Smooth muscle cell (in vitro differentiated cells): ENCODE data around the gene MAT1A. TPM values are rescaled to one million over a fixed set of nuclear protein-coding genes. Genes with fewer than 3 reads are reported as not detected.
"Not testable (repeated sequence)": the region's sequence is repeated elsewhere in the genome, so short reads cannot be mapped to it uniquely, and the experiment has no call there.

Source experiments
- DNase-seq: peaks from one replicate; lab custom pipeline; 2025; ENCODE audit not compliant: unreplicated experiment; lab: John Stamatoyannopoulos, UW
- H2AFZ ChIP-seq: fragments of 200-600 bp; sonication (generic); 2 replicates; pipeline ENCODE4 v1.6.0; 2016; ENCODE audit warnings: antibody characterized with exemption, low read depth, mild to moderate bottlenecking
- H3F3A ChIP-seq: fragments of 200-600 bp; sonication (generic); 2 replicates; pipeline ENCODE4 v1.6.0; 2017; ENCODE audit warnings: antibody characterized with exemption, low read depth
- H3K27ac ChIP-seq: fragments of 200-600 bp; sonication (generic); 2 replicates; pipeline ENCODE4 v1.5.1; 2016; ENCODE audit warnings: low read depth, mild to moderate bottlenecking
- H3K27me3 ChIP-seq: fragments of 200-600 bp; sonication (generic); 2 replicates; pipeline ENCODE4 v1.6.1; 2016; ENCODE audit warnings: low read depth, mild to moderate bottlenecking
- H3K36me3 ChIP-seq: fragments of 200-600 bp; sonication (generic); 2 replicates; pipeline ENCODE4 v1.5.1; 2016; ENCODE audit warnings: low read depth
- H3K4me1 ChIP-seq: fragments of 200-600 bp; sonication (generic); 2 replicates; pipeline ENCODE4 v1.5.1; 2016; ENCODE audit warnings: low read depth
- H3K4me2 ChIP-seq: fragments of 200-600 bp; sonication (generic); 2 replicates; pipeline ENCODE4 v1.6.0; 2016; ENCODE audit warnings: mild to moderate bottlenecking
- H3K4me3 ChIP-seq: fragments of 200-600 bp; sonication (generic); 2 replicates; pipeline ENCODE4 v1.5.1; 2016; ENCODE audit warnings: mild to moderate bottlenecking
- H3K79me2 ChIP-seq: fragments of 200-600 bp; sonication (generic); 2 replicates; pipeline ENCODE4 v1.6.0; 2016; ENCODE audit warnings: low read depth, mild to moderate bottlenecking
- H3K9ac ChIP-seq: fragments of 200-600 bp; sonication (generic); 2 replicates; pipeline ENCODE4 v1.6.0; 2016; ENCODE audit warnings: low read depth
- H3K9me3 ChIP-seq: fragments of 200-600 bp; sonication (generic); replicated peaks from 2 replicates; pipeline ENCODE4 v1.5.1; 2016; ENCODE audit warnings: low read depth
- H4K20me1 ChIP-seq: fragments of 200-600 bp; sonication (generic); 2 replicates; pipeline ENCODE4 v1.6.0; 2016; ENCODE audit warnings: low read depth
- CTCF ChIP-seq: fragments of 200-600 bp; sonication (generic); IDR thresholded peaks from 2 replicates; pipeline ENCODE4 v1.5.1; 2017; ENCODE audit warnings: borderline replicate concordance, mild to moderate bottlenecking, antibody characterized with exemption; ENCODE audit not compliant: insufficient read depth, poor library complexity, severe bottlenecking
- WGBS: methylation state at CpG from one replicate; pipeline ENCODE4 v1.1.7; 2016; ENCODE audit warnings: low lambda C conversion rate; 5-methylcytosine and 5-hydroxymethylcytosine counted together
- polyA plus RNA-seq: library from polyadenylated mRNA; unstranded; fragments of >200 nt; fragmentation: Nextera tagmentation; extraction: Ambion mirVana; gene quantifications from 2 replicates; pipeline ENCODE4 v1.2.1, GENCODE V29; 2016
- total RNA-seq: library from RNA; depleted of rRNA; stranded (reverse); fragments of >200 nt; gene quantifications from 2 replicates; pipeline ENCODE4 v1.2.3, GENCODE V29; 2014

MAT1A gene
- total and polyA plus RNA-seq, 2 experiments from 2014 or later: 0.09 TPM; not detected in 1

GRCh38 chr10:80253266-80253962, 36.0 kb downstream of the MAT1A start:
- Histone ChIP-seq H2AFZ (no peak overlapping the region), H3K27me3 (no peaks in the 10 kb centered on the region), H3K9ac (no peak overlapping the region), H3K79me2 (no peaks in the 10 kb centered on the region), H3K4me3 (no peak overlapping the region), H3K9me3 (no peaks in the 10 kb centered on the region), H4K20me1 (no peaks in the 10 kb centered on the region), H3F3A (no peaks in the 10 kb centered on the region), H3K4me2 (no peak overlapping the region), H3K36me3 (no peaks in the 10 kb centered on the region), H3K27ac (no peak overlapping the region), H3K4me1 (no peaks in the 10 kb centered on the region)
- no peak for DNase-seq
- WGBS: 91% methylated on average over 5 of the region's 5 CpGs
- TF ChIP-seq CTCF: no peak

DNA sequence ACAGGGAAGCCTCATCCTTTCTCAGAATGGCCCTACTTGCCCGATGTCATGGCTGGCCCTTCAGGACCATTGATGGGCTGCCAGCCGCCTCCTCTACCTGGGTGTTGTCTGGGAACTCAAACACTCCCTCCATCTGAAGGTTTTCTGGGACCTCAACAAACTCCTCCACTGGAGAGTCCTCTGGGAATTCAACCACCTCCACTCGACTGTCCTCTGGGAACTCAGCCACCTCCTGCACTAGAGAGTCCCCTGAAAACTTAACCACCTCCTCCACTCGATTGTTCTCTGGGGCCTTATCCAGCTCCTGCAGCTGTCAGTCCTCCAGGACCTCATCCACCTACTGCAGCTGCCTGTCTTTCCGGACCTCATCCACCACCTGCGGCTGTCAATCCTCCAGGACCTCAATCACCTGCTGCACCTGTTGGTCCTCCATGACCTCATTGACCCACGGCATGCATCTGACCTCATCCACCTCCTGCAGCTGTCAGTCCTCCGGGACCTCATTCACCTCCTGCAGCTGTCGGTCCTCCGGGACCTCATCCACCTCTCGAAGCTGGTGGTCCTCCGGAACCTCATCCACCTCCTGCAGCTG, 37.1 kb downstream of the MAT1A start:
- Histone ChIP-seq H3F3A (no peaks in the 10 kb centered on the region), H3K36me3 (no peaks in the 10 kb centered on the region), H3K27ac (no peak overlapping the region), H2AFZ (no peak overlapping the region), H3K27me3 (no peaks in the 10 kb centered on the region), H3K4me3 (no peak overlapping the region), H3K9ac (no peak overlapping the region), H4K20me1 (no peaks in the 10 kb centered on the region), H3K4me1 (no peaks in the 10 kb centered on the region), H3K9me3 (no peaks in the 10 kb centered on the region), H3K79me2 (no peaks in the 10 kb centered on the region), H3K4me2 (no peak overlapping the region)
- no peak for DNase-seq
- TF ChIP-seq CTCF: no peak
- 92% methylated on average over 12 of the region's 12 CpGs for WGBS

GRCh38 chr10:80251703-80252280, 37.7 kb downstream of the MAT1A start:
- not testable (repeated sequence) for H3K9me3 ChIP-seq, H3K4me3 ChIP-seq, H3K36me3 ChIP-seq, H3K9ac ChIP-seq, H3K27ac ChIP-seq, H3K27me3 ChIP-seq, H3K4me2 ChIP-seq, H4K20me1 ChIP-seq, H2AFZ ChIP-seq, H3F3A ChIP-seq, H3K4me1 ChIP-seq, H3K79me2 ChIP-seq, DNase-seq
- 68% methylated on average over 3 of the region's 4 CpGs for whole genome bisulfite sequencing

DNA sequence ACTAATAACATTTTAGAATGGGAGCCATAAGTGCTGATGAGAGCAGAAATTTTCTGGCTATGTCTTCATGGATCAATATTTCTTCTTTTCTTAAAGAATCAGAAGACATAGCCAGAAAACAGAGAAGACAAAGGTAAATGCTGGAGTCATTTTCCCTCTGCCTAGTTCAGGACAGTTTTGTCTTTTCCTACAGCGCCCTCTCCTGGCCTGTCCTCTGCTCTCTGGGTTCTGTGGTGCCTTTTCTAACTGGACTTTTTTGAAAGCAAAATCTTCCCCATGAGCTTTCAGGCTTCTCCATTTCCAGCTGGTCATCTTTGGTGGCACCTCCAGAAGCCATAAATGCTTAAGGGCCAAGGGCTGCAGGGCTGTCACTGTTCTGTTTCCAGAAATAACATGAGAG, 39.1 kb downstream of the MAT1A start:
- not testable (repeated sequence) for H4K20me1 ChIP-seq, H3K27me3 ChIP-seq, H3K9me3 ChIP-seq, H3K9ac ChIP-seq, H3K4me3 ChIP-seq, H3K4me2 ChIP-seq, H3K36me3 ChIP-seq, H3K4me1 ChIP-seq, H3K79me2 ChIP-seq, DNase-seq, H3F3A ChIP-seq, H3K27ac ChIP-seq, H2AFZ ChIP-seq
- whole genome bisulfite sequencing: no CpG with 5 or more reads among the region's 1 CpG

- H3K79me2 ChIP-seq, H3K9ac ChIP-seq, H3F3A ChIP-seq, H3K27ac ChIP-seq, H2AFZ ChIP-seq, DNase-seq, H4K20me1 ChIP-seq, H3K9me3 ChIP-seq, H3K27me3 ChIP-seq, H3K36me3 ChIP-seq, H3K4me1 ChIP-seq, H3K4me3 ChIP-seq, H3K4me2 ChIP-seq: not testable (repeated sequence)
- 86% methylated on average over 3 of the region's 4 CpGs for WGBS
Observed at GRCh38 chr10:80249906-80250305, 39.6 kb downstream of the MAT1A start.

GRCh38 chr10:80247611-80248010, 41.8 kb downstream of the MAT1A start:
- not testable (repeated sequence) for H3K27me3 ChIP-seq, H3K4me1 ChIP-seq, H2AFZ ChIP-seq, H3K27ac ChIP-seq, H3K4me3 ChIP-seq, H3K4me2 ChIP-seq, H3K36me3 ChIP-seq, H4K20me1 ChIP-seq, H3K9me3 ChIP-seq, DNase-seq, H3K79me2 ChIP-seq, H3K9ac ChIP-seq, H3F3A ChIP-seq
- 98% methylated on average over 18 of the region's 20 CpGs for WGBS

DNA sequence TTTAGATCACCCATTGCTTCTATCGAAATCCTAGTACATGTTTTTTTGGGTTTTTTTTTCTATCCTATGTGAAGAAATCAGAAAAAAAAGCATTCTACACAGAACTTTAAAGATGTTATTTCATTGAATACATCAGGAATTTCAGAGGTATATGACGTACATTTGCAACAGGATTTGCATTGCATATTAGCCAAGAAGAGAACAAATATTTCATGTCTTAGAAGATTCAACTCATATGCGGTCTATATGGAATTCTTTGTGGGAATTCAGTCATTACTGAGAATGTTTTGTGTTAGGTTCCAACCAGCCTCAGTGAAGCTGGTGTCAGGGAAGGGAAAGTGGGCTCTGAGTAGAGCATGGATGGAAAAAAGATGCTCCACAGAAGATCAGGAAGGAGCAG, 45.1 kb downstream of the MAT1A start:
- not testable (repeated sequence) for H3K27me3 ChIP-seq, H3K4me2 ChIP-seq, H3K4me3 ChIP-seq, H2AFZ ChIP-seq, H3K9ac ChIP-seq, H3K27ac ChIP-seq, DNase-seq, H3K9me3 ChIP-seq, H3K4me1 ChIP-seq, H3K36me3 ChIP-seq, H3F3A ChIP-seq, H3K79me2 ChIP-seq, H4K20me1 ChIP-seq
- WGBS: 87% methylated on average over 3 of the region's 3 CpGs
